CD8-positive, alpha-beta memory T cell (primary cell): ENCODE measurements around the gene CLNS1A. TPM values are rescaled to one million over a fixed set of nuclear protein-coding genes. Genes with fewer than 3 reads are reported as not detected.

Experiments used
- CTCF ChIA-PET: fragments of 350-600 bp; sonication (Branson Sonifier 250); formaldehyde crosslinking; loops from one replicate; lab custom pipeline; 2021; ENCODE audit warnings: antibody characterized with exemption; lab: Charles Lee
- POLR2A ChIA-PET: fragments of 350-600 bp; sonication (Branson Sonifier 250); formaldehyde crosslinking; loops from one replicate; lab custom pipeline; 2021; ENCODE audit warnings: antibody characterized with exemption; lab: Charles Lee
- DNase-seq, 5 donors: peaks; one replicate each; pipeline versions ENCODE4 v3.0.0 to v3.0.0-alpha.2; 2020 to 2022; ENCODE audit warnings: mixed read lengths in 1 of 5
- H3K27ac ChIP-seq: one replicate; pipeline ENCODE4 v1.7.0; 2013; ENCODE audit warnings: low read depth, mild to moderate bottlenecking, low read length, moderate library complexity
- H3K27me3 ChIP-seq: 2 replicates; pipeline ENCODE4 v1.7.0; 2013; ENCODE audit warnings: low read length, mild to moderate bottlenecking; ENCODE audit not compliant: insufficient read depth, poor library complexity, severe bottlenecking
- H3K36me3 ChIP-seq: 2 replicates; pipeline ENCODE4 v1.7.0; 2013; ENCODE audit warnings: mild to moderate bottlenecking, low read length, moderate library complexity; ENCODE audit not compliant: insufficient read depth
- H3K4me1 ChIP-seq: 2 replicates; pipeline ENCODE4 v1.7.0; 2013; ENCODE audit warnings: mild to moderate bottlenecking, low read length, moderate library complexity; ENCODE audit not compliant: insufficient read depth
- H3K4me3 ChIP-seq: 2 replicates; pipeline ENCODE4 v1.7.0; 2013; ENCODE audit warnings: mild to moderate bottlenecking, low read length
- H3K9me3 ChIP-seq: 2 replicates; pipeline ENCODE4 v1.7.0; 2013; ENCODE audit warnings: mild to moderate bottlenecking, low read length
- H3K27ac Mint-ChIP-seq, 8 donors: one replicate each; pipeline ENCODE4 v1.8.0; 2020 to 2021; ENCODE audit warnings: mixed read lengths in 8 of 8, mild to moderate bottlenecking in 6 of 8, inconsistent platforms in 3 of 8, moderate library complexity in 3 of 8
- H3K27me3 Mint-ChIP-seq, 2 donors: one replicate each; pipeline ENCODE4 v1.8.0; 2020 to 2021; ENCODE audit warnings: mixed read lengths in 2 of 2, mild to moderate bottlenecking in 1 of 2, moderate library complexity in 1 of 2
- H3K36me3 Mint-ChIP-seq, 3 donors: one replicate each; pipeline ENCODE4 v1.8.0; 2020 to 2021; ENCODE audit warnings: mixed read lengths in 3 of 3, inconsistent platforms in 1 of 3, mild to moderate bottlenecking in 1 of 3
- H3K4me1 Mint-ChIP-seq, 3 donors: one replicate each; pipeline ENCODE4 v1.8.0; 2020 to 2021; ENCODE audit warnings: mixed read lengths in 3 of 3, inconsistent platforms in 1 of 3, mild to moderate bottlenecking in 1 of 3
- H3K4me3 Mint-ChIP-seq, 7 donors: one replicate each; pipeline ENCODE4 v1.8.0; 2020 to 2021; ENCODE audit warnings: mixed read lengths in 7 of 7, mild to moderate bottlenecking in 6 of 7, moderate library complexity in 4 of 7, inconsistent platforms in 2 of 7
- H3K9me3 Mint-ChIP-seq, 5 donors: one replicate each; pipeline ENCODE4 v1.8.0; 2020 to 2022; ENCODE audit warnings: mixed read lengths in 5 of 5, mild to moderate bottlenecking in 3 of 5, moderate library complexity in 2 of 5, inconsistent platforms in 1 of 5
- polyA plus RNA-seq: library from polyadenylated mRNA; unstranded; fragments of 300-500 nt; fragmentation: Illumina TruSeq; gene quantifications from one replicate; pipeline ENCODE4 v1.2.3, GENCODE V29; 2021
- total RNA-seq, 2 experiments: library from RNA; stranded (reverse); gene quantifications; one replicate each; pipeline ENCODE4 v1.2.3, GENCODE V29; 2021

CLNS1A gene
- total and polyA plus RNA-seq, 3 experiments from 2014 or later, result 114 to 143 (median 138) TPM

GRCh38 chr11:77609234-77609633, 28.4 kb downstream of the CLNS1A start:
- ChIA-PET POLR2A (no interaction called here), CTCF (no interaction called here)
- H3K27me3 ChIP-seq, result no peaks in the 10 kb centered on the region
- Mint-ChIP-seq H3K27me3 (no peaks in the 10 kb centered on the region), H3K27ac (peak overlapping the region in 1 of 8 donors; percentile 18), H3K4me1 (no peaks in the 10 kb centered on the region), H3K9me3 (no peaks in the 10 kb centered on the region), H3K36me3 (peaks cover 10 to 58% (median 18%) of the 10 kb centered on the region in 3 donors), H3K4me3 (no peak overlapping the region)
- H3K9me3 ChIP-seq, result no peaks in the 10 kb centered on the region
- no peak overlapping the region for H3K27ac ChIP-seq
- no peak for DNase-seq
- H3K36me3 ChIP-seq, result no peaks in the 10 kb centered on the region
- no peaks in the 10 kb centered on the region for H3K4me1 ChIP-seq
- no peak overlapping the region for H3K4me3 ChIP-seq

GRCh38 chr11:77604281-77604680, 33.3 kb downstream of the CLNS1A start:
- POLR2A ChIA-PET, result no interaction called here
- no peaks in the 10 kb centered on the region for H3K9me3 Mint-ChIP-seq

GRCh38 chr11:77602381-77603088, 35.1 kb downstream of the CLNS1A start:
- POLR2A ChIA-PET, result no interaction called here
- DNase-seq, result no peak
- no peaks in the 10 kb centered on the region for H3K9me3 Mint-ChIP-seq
- H3K36me3 ChIP-seq, result no peaks in the 10 kb centered on the region
- CTCF ChIA-PET, result interaction anchor here (0.8 kb wide), 1 partner anchor 15 kb away, joined by 3 read pairs; no protein-coding TSS in a partner anchor
- no peak overlapping the region for H3K4me3 ChIP-seq
- no peaks in the 10 kb centered on the region for H3K9me3 ChIP-seq
- no peak overlapping the region for H3K27ac ChIP-seq
- H3K36me3 Mint-ChIP-seq, result peaks cover 0 to 22% (median 2%) of the 10 kb centered on the region in 3 donors
- peak overlapping the region in 1 of 8 donors; percentile 23 for H3K27ac Mint-ChIP-seq
- H3K27me3 ChIP-seq, result no peaks in the 10 kb centered on the region
- no peaks in the 10 kb centered on the region for H3K27me3 Mint-ChIP-seq
- no peaks in the 10 kb centered on the region for H3K4me1 Mint-ChIP-seq
- H3K4me3 Mint-ChIP-seq, result no peak overlapping the region
- H3K4me1 ChIP-seq, result no peaks in the 10 kb centered on the region

More at GRCh38 chr11:77604281-77604680, 33.3 kb downstream of the CLNS1A start:
- Histone ChIP-seq H3K27me3 (no peaks in the 10 kb centered on the region), H3K36me3 (no peaks in the 10 kb centered on the region), H3K4me1 (no peaks in the 10 kb centered on the region), H3K9me3 (no peaks in the 10 kb centered on the region), H3K27ac (no peak overlapping the region), H3K4me3 (no peak overlapping the region)
- peaks cover 0 to 32% (median 6%) of the 10 kb centered on the region in 3 donors for H3K36me3 Mint-ChIP-seq
- no peaks in the 10 kb centered on the region for H3K27me3 Mint-ChIP-seq
- no peak overlapping the region for H3K4me3 Mint-ChIP-seq
- no peak for DNase-seq
- no peaks in the 10 kb centered on the region for H3K4me1 Mint-ChIP-seq
- H3K27ac Mint-ChIP-seq, result no peak overlapping the region
- CTCF ChIA-PET, result no interaction called here

DNA sequence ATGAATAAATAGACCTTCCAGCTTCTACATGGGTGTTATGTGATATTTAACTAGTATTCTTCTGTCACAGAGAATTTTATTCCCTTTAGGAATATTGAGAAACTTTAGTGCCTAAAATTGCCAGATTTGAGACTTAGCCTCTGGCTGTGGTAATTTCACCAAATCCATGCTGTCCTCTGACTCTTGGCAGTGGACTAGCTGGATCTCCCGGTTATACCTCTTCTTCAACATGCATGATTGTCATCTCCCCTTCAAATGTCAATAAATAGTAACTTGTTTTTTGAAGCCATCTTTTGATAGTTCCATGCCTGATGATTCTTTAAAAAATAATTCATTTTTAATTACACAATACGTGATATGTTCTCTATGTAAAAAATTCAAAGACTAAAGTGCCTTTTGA, 39.4 kb downstream of the CLNS1A start:
- peaks cover 0 to 8% (median 2%) of the 10 kb centered on the region in 3 donors for H3K36me3 Mint-ChIP-seq
- H3K9me3 Mint-ChIP-seq, result no peaks in the 10 kb centered on the region
- no peak overlapping the region for H3K27ac ChIP-seq
- H3K4me3 ChIP-seq, result no peak overlapping the region
- H3K4me1 ChIP-seq, result no peaks in the 10 kb centered on the region
- no peaks in the 10 kb centered on the region for H3K9me3 ChIP-seq
- H3K27me3 Mint-ChIP-seq, result no peaks in the 10 kb centered on the region
- H3K4me3 Mint-ChIP-seq, result no peak overlapping the region
- no peaks in the 10 kb centered on the region for H3K27me3 ChIP-seq
- DNase-seq, result no peak
- ChIA-PET POLR2A (no interaction called here), CTCF (no interaction called here)
- no peaks in the 10 kb centered on the region for H3K4me1 Mint-ChIP-seq
- H3K36me3 ChIP-seq, result no peaks in the 10 kb centered on the region
- no peak overlapping the region for H3K27ac Mint-ChIP-seq

- Histone ChIP-seq H3K27ac (no peak overlapping the region), H3K36me3 (no peaks in the 10 kb centered on the region), H3K9me3 (no peaks in the 10 kb centered on the region), H3K4me1 (no peaks in the 10 kb centered on the region), H3K4me3 (no peak overlapping the region), H3K27me3 (no peaks in the 10 kb centered on the region)
- Mint-ChIP-seq H3K27me3 (no peaks in the 10 kb centered on the region), H3K4me1 (no peaks in the 10 kb centered on the region), H3K9me3 (no peaks in the 10 kb centered on the region), H3K27ac (no peak overlapping the region), H3K4me3 (no peak overlapping the region), H3K36me3 (peaks cover 0 to 4% (median 0%) of the 10 kb centered on the region in 3 donors)
- POLR2A ChIA-PET, result no interaction called here
- CTCF ChIA-PET, result no interaction called here
- no peak for DNase-seq
Observed at GRCh38 chr11:77596626-77597025, 41.0 kb downstream of the CLNS1A start.

DNA sequence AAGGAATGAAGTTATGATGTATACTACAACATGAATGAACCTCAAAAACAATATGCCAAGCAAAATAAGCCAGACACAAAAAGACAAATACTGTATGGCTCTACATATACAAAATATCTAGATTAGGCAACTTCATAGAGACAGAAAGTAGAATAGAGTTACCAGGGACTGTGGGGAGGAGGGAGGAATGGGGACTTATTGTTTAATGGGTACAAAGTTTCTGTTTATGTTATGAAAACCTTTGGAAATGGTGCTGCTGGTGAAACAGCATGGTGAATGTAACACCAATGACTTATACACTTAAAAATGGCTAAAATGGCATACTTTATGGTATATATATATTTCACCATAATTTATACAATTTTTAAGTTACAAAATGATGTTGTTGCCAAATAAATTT, 43.7 kb downstream of the CLNS1A start:
- Mint-ChIP-seq H3K4me3 (no peak overlapping the region), H3K36me3 (peaks cover 0 to 5% (median 0%) of the 10 kb centered on the region in 3 donors), H3K4me1 (peaks cover 13 to 16% (median 15%) of the 10 kb centered on the region in 3 donors), H3K27me3 (peaks cover 0 to 3% of the 10 kb centered on the region in 2 donors), H3K27ac (peak overlapping the region in 3 of 8 donors; percentile 19 to 44 (median 41)), H3K9me3 (no peaks in the 10 kb centered on the region)
- ChIA-PET POLR2A (no interaction called here), CTCF (no interaction called here)
- no peak for DNase-seq
- H3K27ac ChIP-seq, result no peak overlapping the region
- H3K4me3 ChIP-seq, result no peak overlapping the region
- peaks cover 9% of the 10 kb centered on the region for H3K4me1 ChIP-seq
- no peaks in the 10 kb centered on the region for H3K27me3 ChIP-seq
- no peaks in the 10 kb centered on the region for H3K36me3 ChIP-seq
- H3K9me3 ChIP-seq, result no peaks in the 10 kb centered on the region

DNA sequence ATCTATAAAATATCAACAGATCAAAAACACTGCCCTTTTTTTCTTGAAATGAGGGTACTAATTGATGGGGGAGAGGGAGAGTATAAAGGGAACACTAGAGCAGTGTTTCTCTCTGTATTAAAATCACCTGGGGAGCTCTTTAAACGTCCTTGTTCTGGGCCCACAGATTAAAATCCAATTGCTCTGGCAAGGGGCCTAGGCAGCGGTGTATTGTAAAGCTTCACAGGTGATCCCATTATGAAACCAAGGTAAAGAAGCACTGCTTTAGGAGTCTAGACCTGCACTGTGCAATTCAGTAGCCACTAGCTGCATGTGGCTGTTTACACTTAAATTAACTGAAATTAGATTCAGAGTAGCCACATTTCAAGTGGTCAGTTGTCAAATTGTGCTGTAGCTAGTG, 44.9 kb downstream of the CLNS1A start:
- Mint-ChIP-seq H3K27ac (no peak overlapping the region), H3K4me3 (no peak overlapping the region)
- POLR2A ChIA-PET, result no interaction called here

DNA sequence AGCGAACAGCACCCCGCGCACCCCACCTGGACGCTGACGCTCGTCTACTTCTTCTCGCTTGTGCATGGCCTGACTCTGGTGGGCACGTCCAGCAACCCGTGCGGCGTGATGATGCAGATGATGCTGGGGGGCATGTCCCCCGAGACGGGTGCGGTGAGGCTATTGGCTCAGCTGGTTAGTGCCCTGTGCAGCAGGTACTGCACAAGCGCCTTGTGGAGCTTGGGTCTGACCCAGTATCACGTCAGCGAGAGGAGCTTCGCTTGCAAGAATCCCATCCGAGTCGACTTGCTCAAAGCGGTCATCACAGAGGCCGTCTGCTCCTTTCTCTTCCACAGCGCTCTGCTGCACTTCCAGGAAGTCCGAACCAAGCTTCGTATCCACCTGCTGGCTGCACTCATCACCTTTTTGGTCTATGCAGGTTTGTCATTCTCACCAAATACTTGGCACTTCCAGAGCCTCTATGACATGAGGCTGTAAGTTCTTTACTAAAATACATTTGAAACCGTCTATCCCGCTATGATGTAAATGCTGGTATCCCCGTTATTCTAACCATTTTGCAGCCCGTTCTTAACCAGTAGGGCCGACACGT, 47.3 kb downstream of the CLNS1A start:
- CTCF ChIA-PET, result no interaction called here

More for the DNA sequence above, 44.9 kb downstream of the CLNS1A start:
- H3K27ac ChIP-seq, result no peak overlapping the region
- CTCF ChIA-PET, result no interaction called here
- no peaks in the 10 kb centered on the region for H3K9me3 ChIP-seq
- Mint-ChIP-seq H3K36me3 (peaks cover 0 to 5% (median 0%) of the 10 kb centered on the region in 3 donors), H3K27me3 (peaks cover 0 to 4% of the 10 kb centered on the region in 2 donors), H3K9me3 (no peaks in the 10 kb centered on the region), H3K4me1 (peaks cover 15 to 21% (median 19%) of the 10 kb centered on the region in 3 donors)
- H3K36me3 ChIP-seq, result no peaks in the 10 kb centered on the region
- no peak overlapping the region for H3K4me3 ChIP-seq
- no peak for DNase-seq
- H3K4me1 ChIP-seq, result peaks cover 16% of the 10 kb centered on the region
- H3K27me3 ChIP-seq, result no peaks in the 10 kb centered on the region

More for the DNA sequence above, 47.3 kb downstream of the CLNS1A start:
- no peaks in the 10 kb centered on the region for H3K9me3 Mint-ChIP-seq
- Histone ChIP-seq H3K4me3 (peak overlapping the region; percentile 83), H3K4me1 (peaks cover 16% of the 10 kb centered on the region), H3K9me3 (no peaks in the 10 kb centered on the region), H3K27me3 (no peaks in the 10 kb centered on the region), H3K36me3 (no peaks in the 10 kb centered on the region), H3K27ac (no peak overlapping the region)
- peak overlapping the region; percentile 85 to 93 (median 91) for H3K4me3 Mint-ChIP-seq
- H3K27me3 Mint-ChIP-seq, result peaks cover 15 to 17% of the 10 kb centered on the region in 2 donors
- H3K27ac Mint-ChIP-seq, result peak overlapping the region in 6 of 8 donors; percentile 31 to 83 (median 52)
- peaks cover 15 to 21% (median 19%) of the 10 kb centered on the region in 3 donors for H3K4me1 Mint-ChIP-seq
- peaks cover 0 to 5% (median 4%) of the 10 kb centered on the region in 3 donors for H3K36me3 Mint-ChIP-seq
- POLR2A ChIA-PET, result no interaction called here
- peak in 2 of 5 donors; percentile 10 to 14 for DNase-seq
